PC-3 (cell line): Measurements from ENCODE around the gene TPP2. TPM values are rescaled to one million over a fixed set of nuclear protein-coding genes. Genes with fewer than 3 reads are reported as not detected.

ENCODE experiments used
- ATAC-seq: fragments of 200-7000 bp; cut with Tn5 transposase; 2 replicates; pipeline ENCODE4 v1.9.1; 2020; ENCODE audit warnings: mild to moderate bottlenecking, moderate library complexity
- BruUV-seq: library from RNA; stranded (reverse); fragments of 400-500 nt; replicated peaks from 2 replicates; lab custom pipeline; 2021; lab: Mats Ljungman, UMichigan
- CTCF ChIA-PET: fragments of 300-600 bp; sonication (Branson Sonifier 250); formaldehyde crosslinking; loops from one replicate; lab custom pipeline; 2022; ENCODE audit warnings: antibody characterized with exemption; lab: Charles Lee
- POLR2A ChIA-PET: fragments of 300-600 bp; sonication (Branson Sonifier 250); formaldehyde crosslinking; loops from one replicate; lab custom pipeline; 2022; ENCODE audit warnings: antibody characterized with exemption; ENCODE audit not compliant: unreplicated experiment; lab: Charles Lee
- DNase-seq: peaks from one replicate; pipeline ENCODE4 v3.0.0-alpha.2; 2015
- H2AFZ ChIP-seq: fragments of 300-600 bp; sonication (generic); 2 replicates; pipeline ENCODE4 v1.6.0; 2016; ENCODE audit warnings: antibody characterized with exemption, low read length
- H3F3A ChIP-seq: fragments of 300-600 bp; sonication (generic); one replicate; pipeline ENCODE4 v1.6.0; 2017; ENCODE audit warnings: antibody characterized with exemption, low read length, control low read depth, mild to moderate bottlenecking; ENCODE audit not compliant: unreplicated experiment
- H3K27ac ChIP-seq: fragments of 300-600 bp; sonication (generic); 2 replicates; pipeline ENCODE4 v1.5.1; 2016; ENCODE audit warnings: mild to moderate bottlenecking, low read length
- H3K27me3 ChIP-seq: fragments of 300-600 bp; sonication (generic); 2 replicates; pipeline ENCODE4 v1.6.1; 2016; ENCODE audit warnings: low read length, mixed read lengths
- H3K36me3 ChIP-seq: fragments of 300-600 bp; sonication (generic); 2 replicates; pipeline ENCODE4 v1.6.1; 2016; ENCODE audit warnings: low read depth, mixed run types, low read length, mixed read lengths
- H3K4me1 ChIP-seq: fragments of 300-600 bp; sonication (generic); 2 replicates; pipeline ENCODE4 v1.5.1; 2016; ENCODE audit warnings: low read length; ENCODE audit not compliant: insufficient read depth
- H3K4me2 ChIP-seq: fragments of 300-600 bp; sonication (generic); 2 replicates; pipeline ENCODE4 v1.6.0; 2016; ENCODE audit warnings: low read length
- H3K4me3 ChIP-seq: fragments of 300-600 bp; sonication (generic); 2 replicates; pipeline ENCODE4 v1.5.1; 2016; ENCODE audit warnings: mild to moderate bottlenecking, low read length, mixed read lengths
- H3K79me2 ChIP-seq: fragments of 300-600 bp; sonication (generic); 2 replicates; pipeline ENCODE4 v1.6.1; 2017; ENCODE audit warnings: low read length, mixed read lengths
- H3K9ac ChIP-seq: fragments of 300-600 bp; sonication (generic); 2 replicates; pipeline ENCODE4 v1.6.0; 2016; ENCODE audit warnings: mild to moderate bottlenecking, low read length
- H3K9me2 ChIP-seq: fragments of 300-600 bp; sonication (generic); replicated peaks from 2 replicates; pipeline ENCODE4 v1.6.1; 2016; ENCODE audit warnings: mixed run types, low read length, mixed read lengths
- H3K9me3 ChIP-seq: fragments of 300-600 bp; sonication (generic); 2 replicates; pipeline ENCODE4 v1.6.1; 2016; ENCODE audit warnings: low read length, mixed read lengths
- H4K20me1 ChIP-seq: fragments of 300-600 bp; sonication (generic); 2 replicates; pipeline ENCODE4 v1.6.1; 2016; ENCODE audit warnings: low read length, mixed read lengths
- EZH2 ChIP-seq: fragments of 300-600 bp; sonication (generic); IDR thresholded peaks from one replicate; pipeline ENCODE4 v1.6.1; 2017; ENCODE audit warnings: antibody characterized with exemption, mild to moderate bottlenecking, low read length; ENCODE audit not compliant: unreplicated experiment
- EZH2phosphoT487 ChIP-seq: fragments of 300-600 bp; sonication (generic); IDR thresholded peaks from 2 replicates; pipeline ENCODE4 v1.6.1; 2018; ENCODE audit warnings: mild to moderate bottlenecking, antibody characterized with exemption, low read length, borderline replicate concordance
- intact Hi-C: fragments of 100-400 bp; cut with micrococcal nuclease; formaldehyde crosslinking; loops from 2 replicates; pipeline ENCODE4 v1.9.0; 2023
- total RNA-seq: library from RNA; depleted of rRNA; stranded (reverse); fragments of >200 nt; gene quantifications from 2 replicates; pipeline ENCODE4 v1.2.3, GENCODE V29; 2014
- TF ChIP-seq, protein P1 (sequence below): fragments of 300-600 bp; sonication (generic); conservative IDR thresholded peaks from 2 replicates; pipeline ENCODE4 v1.5.1; 2017; ENCODE audit warnings: antibody characterized with exemption, low read depth, mild to moderate bottlenecking, low read length

The TPP2 gene
- total RNA-seq, 1 experiment from 2014 or later, result 30.4 TPM

DNA sequence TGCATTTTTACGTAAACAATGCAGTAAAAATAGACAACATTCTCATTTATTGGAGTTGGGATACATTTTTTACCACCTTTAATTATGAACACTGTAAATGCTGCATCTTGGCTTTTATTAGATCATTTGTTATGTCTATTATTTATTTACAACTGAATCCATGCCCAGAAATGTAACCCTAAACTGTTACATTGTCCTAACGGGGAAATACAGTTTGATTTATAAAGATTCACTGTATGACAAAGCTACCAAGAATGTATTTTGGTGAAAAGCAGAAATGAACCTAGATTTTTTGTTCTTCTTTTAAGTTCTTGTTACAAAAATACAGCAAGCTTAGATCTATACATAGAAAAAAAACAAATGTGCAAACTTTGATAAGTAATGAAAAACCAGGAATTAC, 97.0 kb downstream of the TPP2 start:
- ATAC-seq (peak; percentile 76), DNase-seq (peak; percentile 21)
- no peak overlapping the region for H3K27ac ChIP-seq
- TF ChIP-seq EZH2phosphoT487 (no peak), EZH2 (no peak)
- TF ChIP-seq, protein P1, sequence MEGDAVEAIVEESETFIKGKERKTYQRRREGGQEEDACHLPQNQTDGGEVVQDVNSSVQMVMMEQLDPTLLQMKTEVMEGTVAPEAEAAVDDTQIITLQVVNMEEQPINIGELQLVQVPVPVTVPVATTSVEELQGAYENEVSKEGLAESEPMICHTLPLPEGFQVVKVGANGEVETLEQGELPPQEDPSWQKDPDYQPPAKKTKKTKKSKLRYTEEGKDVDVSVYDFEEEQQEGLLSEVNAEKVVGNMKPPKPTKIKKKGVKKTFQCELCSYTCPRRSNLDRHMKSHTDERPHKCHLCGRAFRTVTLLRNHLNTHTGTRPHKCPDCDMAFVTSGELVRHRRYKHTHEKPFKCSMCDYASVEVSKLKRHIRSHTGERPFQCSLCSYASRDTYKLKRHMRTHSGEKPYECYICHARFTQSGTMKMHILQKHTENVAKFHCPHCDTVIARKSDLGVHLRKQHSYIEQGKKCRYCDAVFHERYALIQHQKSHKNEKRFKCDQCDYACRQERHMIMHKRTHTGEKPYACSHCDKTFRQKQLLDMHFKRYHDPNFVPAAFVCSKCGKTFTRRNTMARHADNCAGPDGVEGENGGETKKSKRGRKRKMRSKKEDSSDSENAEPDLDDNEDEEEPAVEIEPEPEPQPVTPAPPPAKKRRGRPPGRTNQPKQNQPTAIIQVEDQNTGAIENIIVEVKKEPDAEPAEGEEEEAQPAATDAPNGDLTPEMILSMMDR, result no peak
- CTCF ChIA-PET, result no interaction called here
- POLR2A ChIA-PET, result no interaction called here
- H3K27me3 ChIP-seq, result peaks cover 13% of the 10 kb centered on the region; the same call in 1 of the 2 replicates
- no peak overlapping the region for H3K4me3 ChIP-seq
- no TSS peak for BruUV-seq
- H3K4me1 ChIP-seq, result peaks cover 7% of the 10 kb centered on the region; the same call in 1 of the 2 replicates
- no peaks in the 10 kb centered on the region for H4K20me1 ChIP-seq
- no peaks in the 10 kb centered on the region for H3F3A ChIP-seq
- H3K79me2 ChIP-seq, result no peaks in the 10 kb centered on the region
- H3K9me3 ChIP-seq, result no peaks in the 10 kb centered on the region
- H3K4me2 ChIP-seq, result no peak overlapping the region
- H3K9me2 ChIP-seq, result no peaks in the 10 kb centered on the region
- H3K36me3 ChIP-seq, result no peaks in the 10 kb centered on the region
- no peak overlapping the region for H2AFZ ChIP-seq
- intact Hi-C loops, result no loop called here
- no peak overlapping the region for H3K9ac ChIP-seq

DNA sequence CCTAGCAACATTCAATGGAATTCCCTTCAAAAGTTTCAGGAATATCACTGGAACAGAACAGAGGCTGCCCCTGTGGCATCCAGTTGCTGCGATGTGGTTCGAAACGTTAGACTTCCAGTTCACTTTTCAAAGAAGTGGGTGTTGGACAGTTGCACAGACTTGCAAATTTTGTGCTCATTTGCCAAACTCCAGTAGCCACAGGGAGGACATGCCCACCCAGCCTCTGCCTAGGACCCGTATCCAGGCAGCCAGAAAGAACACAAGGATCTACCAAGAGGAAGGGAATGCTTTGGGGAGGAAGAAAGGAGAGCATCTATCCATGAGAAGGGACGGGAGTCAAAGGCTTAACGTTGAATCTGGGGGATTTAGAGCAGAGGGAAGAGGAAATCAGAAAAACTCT, 98.2 kb downstream of the TPP2 start, which contains the start of gene METTL21C:
TSS of gene METTL21C (minus strand) at position 108 of the 400 bp plus-strand sequence. CDS start 546 bp downstream, outside the sequence.
- H3K4me3 ChIP-seq, result no peak within 1 kb of the TSS
- no peaks in the 10 kb centered on the region for H4K20me1 ChIP-seq
- TF ChIP-seq EZH2phosphoT487 (no peak), EZH2 (no peak)
- TF ChIP-seq, protein P1, result no peak
- DNase-seq (no peak), ATAC-seq (no peak)
- no TSS peak for BruUV-seq
- CTCF ChIA-PET, result no interaction called here
- no peaks in the 10 kb centered on the region for H3F3A ChIP-seq
- intact Hi-C loops, result no loop called here
- peaks cover 7% of the 10 kb centered on the region; the same call in 1 of the 2 replicates for H3K4me1 ChIP-seq
- no peaks in the 10 kb centered on the region for H3K36me3 ChIP-seq
- H3K9ac ChIP-seq, result no peak within 1 kb of the TSS
- no peak within 1 kb of the TSS for H3K4me2 ChIP-seq
- peaks cover 13% of the 10 kb centered on the region; the same call in 1 of the 2 replicates for H3K27me3 ChIP-seq
- H3K79me2 ChIP-seq, result no peaks in the 10 kb centered on the region
- POLR2A ChIA-PET, result no interaction called here
- H3K9me3 ChIP-seq, result no peaks in the 10 kb centered on the region
- H3K27ac ChIP-seq, result no peak within 1 kb of the TSS
- H2AFZ ChIP-seq, result no peak within 1 kb of the TSS
- H3K9me2 ChIP-seq, result no peaks in the 10 kb centered on the region

DNA sequence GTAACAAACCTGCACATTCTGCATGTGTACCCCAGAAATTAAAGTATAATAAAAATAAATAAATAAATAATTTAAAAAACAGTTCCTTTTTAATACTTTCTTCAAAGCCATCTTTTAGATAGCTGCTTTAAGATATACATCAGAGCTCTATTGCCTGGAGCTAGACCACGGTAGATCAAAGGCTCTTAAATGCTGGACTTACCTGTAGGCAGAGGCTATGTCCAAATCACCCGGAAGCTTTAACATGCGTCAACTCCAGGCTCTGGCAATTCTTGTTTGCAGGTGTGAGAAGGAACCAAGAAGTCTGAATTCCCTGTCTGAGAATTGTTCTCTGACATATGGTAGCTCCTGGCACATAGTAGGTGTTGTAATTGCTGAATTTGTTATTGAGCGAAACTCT, 99.7 kb downstream of the TPP2 start:
- ATAC-seq, result no peak
- CTCF ChIA-PET, result no interaction called here

More for the DNA sequence above, 99.7 kb downstream of the TPP2 start:
- H3K79me2 ChIP-seq, result no peaks in the 10 kb centered on the region
- peaks cover 7% of the 10 kb centered on the region; the same call in 1 of the 2 replicates for H3K4me1 ChIP-seq
- intact Hi-C loops, result no loop called here
- no peaks in the 10 kb centered on the region for H3K36me3 ChIP-seq
- H3F3A ChIP-seq, result no peaks in the 10 kb centered on the region
- no peak overlapping the region for H3K9ac ChIP-seq
- no peak overlapping the region for H3K4me2 ChIP-seq
- H3K9me3 ChIP-seq, result no peaks in the 10 kb centered on the region
- no TSS peak for BruUV-seq
- no peak overlapping the region for H2AFZ ChIP-seq
- no peaks in the 10 kb centered on the region for H3K9me2 ChIP-seq
- POLR2A ChIA-PET, result no interaction called here
- no peaks in the 10 kb centered on the region for H4K20me1 ChIP-seq
- H3K27me3 ChIP-seq, result peaks cover 13% of the 10 kb centered on the region; the same call in 1 of the 2 replicates
- DNase-seq, result no peak
- TF ChIP-seq EZH2phosphoT487, result no peak
- TF ChIP-seq EZH2, result no peak
- TF ChIP-seq, protein P1, result no peak
- H3K4me3 ChIP-seq, result no peak overlapping the region
- no peak overlapping the region for H3K27ac ChIP-seq
